Smooth muscle cell (in vitro differentiated cells): Measurements from ENCODE around the gene UNC13B. TPM values are rescaled to one million over a fixed set of nuclear protein-coding genes. Genes with fewer than 3 reads are reported as not detected.

Experiments
- DNase-seq: peaks from one replicate; lab custom pipeline; 2025; ENCODE audit not compliant: unreplicated experiment; lab: John Stamatoyannopoulos, UW
- H2AFZ ChIP-seq: fragments of 200-600 bp; sonication (generic); 2 replicates; pipeline ENCODE4 v1.6.0; 2016; ENCODE audit warnings: antibody characterized with exemption, low read depth, mild to moderate bottlenecking
- H3F3A ChIP-seq: fragments of 200-600 bp; sonication (generic); 2 replicates; pipeline ENCODE4 v1.6.0; 2017; ENCODE audit warnings: antibody characterized with exemption, low read depth
- H3K27ac ChIP-seq: fragments of 200-600 bp; sonication (generic); 2 replicates; pipeline ENCODE4 v1.5.1; 2016; ENCODE audit warnings: low read depth, mild to moderate bottlenecking
- H3K27me3 ChIP-seq: fragments of 200-600 bp; sonication (generic); 2 replicates; pipeline ENCODE4 v1.6.1; 2016; ENCODE audit warnings: low read depth, mild to moderate bottlenecking
- H3K36me3 ChIP-seq: fragments of 200-600 bp; sonication (generic); 2 replicates; pipeline ENCODE4 v1.5.1; 2016; ENCODE audit warnings: low read depth
- H3K4me1 ChIP-seq: fragments of 200-600 bp; sonication (generic); 2 replicates; pipeline ENCODE4 v1.5.1; 2016; ENCODE audit warnings: low read depth
- H3K4me2 ChIP-seq: fragments of 200-600 bp; sonication (generic); 2 replicates; pipeline ENCODE4 v1.6.0; 2016; ENCODE audit warnings: mild to moderate bottlenecking
- H3K4me3 ChIP-seq: fragments of 200-600 bp; sonication (generic); 2 replicates; pipeline ENCODE4 v1.5.1; 2016; ENCODE audit warnings: mild to moderate bottlenecking
- H3K79me2 ChIP-seq: fragments of 200-600 bp; sonication (generic); 2 replicates; pipeline ENCODE4 v1.6.0; 2016; ENCODE audit warnings: low read depth, mild to moderate bottlenecking
- H3K9ac ChIP-seq: fragments of 200-600 bp; sonication (generic); 2 replicates; pipeline ENCODE4 v1.6.0; 2016; ENCODE audit warnings: low read depth
- H3K9me3 ChIP-seq: fragments of 200-600 bp; sonication (generic); replicated peaks from 2 replicates; pipeline ENCODE4 v1.5.1; 2016; ENCODE audit warnings: low read depth
- H4K20me1 ChIP-seq: fragments of 200-600 bp; sonication (generic); 2 replicates; pipeline ENCODE4 v1.6.0; 2016; ENCODE audit warnings: low read depth
- CTCF ChIP-seq: fragments of 200-600 bp; sonication (generic); IDR thresholded peaks from 2 replicates; pipeline ENCODE4 v1.5.1; 2017; ENCODE audit warnings: borderline replicate concordance, mild to moderate bottlenecking, antibody characterized with exemption; ENCODE audit not compliant: insufficient read depth, poor library complexity, severe bottlenecking
- WGBS: methylation state at CpG from one replicate; pipeline ENCODE4 v1.1.7; 2016; ENCODE audit warnings: low lambda C conversion rate; 5-methylcytosine and 5-hydroxymethylcytosine counted together
- polyA plus RNA-seq: library from polyadenylated mRNA; unstranded; fragments of >200 nt; fragmentation: Nextera tagmentation; extraction: Ambion mirVana; gene quantifications from 2 replicates; pipeline ENCODE4 v1.2.1, GENCODE V29; 2016
- total RNA-seq: library from RNA; depleted of rRNA; stranded (reverse); fragments of >200 nt; gene quantifications from 2 replicates; pipeline ENCODE4 v1.2.3, GENCODE V29; 2014

The UNC13B gene
- total and polyA plus RNA-seq, 2 experiments from 2014 or later = 9.2 to 15.1 TPM

GRCh38 chr9:35350827-35351549 is 189.2 kb downstream of the UNC13B start:
- Histone ChIP-seq H3K79me2 (no peaks in the 10 kb centered on the region), H3F3A (no peaks in the 10 kb centered on the region), H2AFZ (no peak overlapping the region), H3K36me3 (no peaks in the 10 kb centered on the region), H3K4me2 (no peak overlapping the region), H4K20me1 (no peaks in the 10 kb centered on the region), H3K27ac (no peak overlapping the region), H3K4me3 (no peak overlapping the region), H3K27me3 (no peaks in the 10 kb centered on the region), H3K9ac (no peak overlapping the region), H3K4me1 (no peaks in the 10 kb centered on the region), H3K9me3 (no peaks in the 10 kb centered on the region)
- TF ChIP-seq CTCF = no peak
- no peak for DNase-seq
- WGBS = 85% methylated on average over 3 of the region's 3 CpGs

GRCh38 chr9:35353731-35354365 is 192.0 kb downstream of the UNC13B start:
- no peaks in the 10 kb centered on the region for H3K79me2 ChIP-seq
- no peaks in the 10 kb centered on the region for H3K4me1 ChIP-seq
- no peak overlapping the region for H3K4me2 ChIP-seq
- H3F3A ChIP-seq = no peaks in the 10 kb centered on the region
- no peak overlapping the region for H2AFZ ChIP-seq
- no peak for TF ChIP-seq CTCF
- H3K27me3 ChIP-seq = no peaks in the 10 kb centered on the region
- no peak overlapping the region for H3K9ac ChIP-seq
- WGBS = 54% methylated on average over 3 of the region's 3 CpGs
- no peaks in the 10 kb centered on the region for H4K20me1 ChIP-seq
- no peak overlapping the region for H3K27ac ChIP-seq
- H3K36me3 ChIP-seq = no peaks in the 10 kb centered on the region
- DNase-seq = no peak
- no peaks in the 10 kb centered on the region for H3K9me3 ChIP-seq
- H3K4me3 ChIP-seq = no peak overlapping the region

- Histone ChIP-seq H3F3A (no peaks in the 10 kb centered on the region), H3K4me2 (no peak overlapping the region), H3K4me3 (no peak overlapping the region), H3K9me3 (no peaks in the 10 kb centered on the region), H3K79me2 (no peaks in the 10 kb centered on the region), H3K4me1 (no peaks in the 10 kb centered on the region), H3K9ac (no peak overlapping the region), H3K27ac (no peak overlapping the region), H2AFZ (no peak overlapping the region), H3K27me3 (no peaks in the 10 kb centered on the region), H3K36me3 (no peaks in the 10 kb centered on the region), H4K20me1 (no peaks in the 10 kb centered on the region)
- 96% methylated on average over 1 of the region's 1 CpG for WGBS
- no peak for DNase-seq
- TF ChIP-seq CTCF = no peak
Measured at GRCh38 chr9:35355939-35356338, 194.1 kb downstream of the UNC13B start.

GRCh38 chr9:35357116-35357515 is 195.3 kb downstream of the UNC13B start:
- no peak overlapping the region for H2AFZ ChIP-seq
- no peak overlapping the region for H3K4me2 ChIP-seq
- H4K20me1 ChIP-seq = no peaks in the 10 kb centered on the region
- no peaks in the 10 kb centered on the region for H3F3A ChIP-seq
- H3K4me3 ChIP-seq = no peak overlapping the region
- no peaks in the 10 kb centered on the region for H3K9me3 ChIP-seq
- WGBS = 78% methylated on average over 2 of the region's 2 CpGs
- no peak for TF ChIP-seq CTCF
- H3K9ac ChIP-seq = no peak overlapping the region
- no peaks in the 10 kb centered on the region for H3K27me3 ChIP-seq
- no peaks in the 10 kb centered on the region for H3K4me1 ChIP-seq
- H3K36me3 ChIP-seq = no peaks in the 10 kb centered on the region
- no peaks in the 10 kb centered on the region for H3K79me2 ChIP-seq
- DNase-seq = no peak
- no peak overlapping the region for H3K27ac ChIP-seq
